Neural crest cell (in vitro differentiated cells): ENCODE results near the gene TMEM203. TPM values are rescaled to one million over a fixed set of nuclear protein-coding genes. Genes with fewer than 3 reads are reported as not detected.
A peak's percentile ranks its signal among the peaks of the same experiment; 100 is the strongest.

Experiments
- DNase-seq: peaks from one replicate; pipeline ENCODE4 v3.0.0; 2021; ENCODE audit warnings: low read depth, mixed read lengths, low spot score
- H3K27ac Mint-ChIP-seq: one replicate; pipeline ENCODE4 v1.8.0; 2021; ENCODE audit warnings: mild to moderate bottlenecking, mixed read lengths; ENCODE audit not compliant: unreplicated experiment
- H3K27me3 Mint-ChIP-seq: 2 replicates; pipeline ENCODE4 v1.8.0; 2021; ENCODE audit warnings: low read depth, mild to moderate bottlenecking, mixed read lengths
- H3K36me3 Mint-ChIP-seq: 2 replicates; pipeline ENCODE4 v1.8.0; 2021; ENCODE audit warnings: low read depth, mild to moderate bottlenecking, mixed read lengths
- H3K4me1 Mint-ChIP-seq: 2 replicates; pipeline ENCODE4 v1.8.0; 2021; ENCODE audit warnings: mixed read lengths
- H3K4me3 Mint-ChIP-seq: one replicate; pipeline ENCODE4 v1.8.0; 2021; ENCODE audit warnings: mild to moderate bottlenecking, mixed read lengths
- H3K9me3 Mint-ChIP-seq: 2 replicates; pipeline ENCODE4 v1.8.0; 2021; ENCODE audit warnings: mixed read lengths
- total RNA-seq: library from RNA; stranded (reverse); gene quantifications from 2 replicates; pipeline ENCODE4 v1.2.1, GENCODE V29; 2021
- TF ChIP-seq, protein P1 (sequence below): fragments of 200-600 bp; sonication (generic); conservative IDR thresholded peaks from 2 replicates; pipeline ENCODE4 v1.5.0; 2021; ENCODE audit warnings: antibody characterized with exemption, mild to moderate bottlenecking

Gene TMEM203
- total RNA-seq, 1 donor from 2014 or later: 49.7 TPM

DNA sequence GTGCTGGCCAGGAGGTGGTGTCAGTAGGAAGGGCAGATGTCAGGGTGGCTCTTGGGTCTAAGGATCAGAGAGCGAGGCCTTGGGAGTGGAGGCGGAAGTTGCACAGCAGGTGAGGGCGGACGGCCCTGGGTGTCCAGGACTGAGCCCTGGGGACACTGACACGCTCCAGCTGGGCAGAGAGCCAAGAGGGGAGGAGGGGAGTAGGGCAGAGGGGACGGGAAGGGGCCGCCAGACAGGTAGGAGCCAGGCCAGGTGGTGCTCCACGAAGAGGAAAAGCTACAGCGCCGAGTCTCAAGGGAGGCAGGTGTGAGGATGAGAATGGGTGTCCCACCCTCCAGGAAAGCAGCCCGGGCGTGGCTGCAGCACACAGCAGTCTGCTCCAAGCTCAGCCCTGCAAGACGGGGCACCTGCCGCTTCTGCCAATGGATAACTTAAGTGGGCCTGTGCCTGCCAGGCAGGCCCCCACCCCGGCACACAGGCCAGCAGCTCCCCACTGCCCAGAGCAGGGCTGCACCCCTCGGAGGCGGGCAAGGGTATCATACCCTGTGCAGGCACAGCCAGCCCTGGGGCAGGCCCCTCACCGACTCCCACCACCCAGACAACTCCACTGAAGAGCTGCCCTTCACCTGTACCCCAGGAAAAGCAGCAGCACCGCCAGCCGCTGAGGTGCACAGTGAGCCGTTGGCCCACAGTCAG lies 9.8 kb downstream of the TMEM203 start:
- Mint-ChIP-seq H3K27ac (no peak overlapping the region), H3K36me3 (no peaks in the 10 kb centered on the region), H3K27me3 (no peaks in the 10 kb centered on the region), H3K9me3 (no peaks in the 10 kb centered on the region), H3K4me3 (peak overlapping the region; percentile 62), H3K4me1 (no peaks in the 10 kb centered on the region)
- no peak for DNase-seq
- TF ChIP-seq, protein P1, sequence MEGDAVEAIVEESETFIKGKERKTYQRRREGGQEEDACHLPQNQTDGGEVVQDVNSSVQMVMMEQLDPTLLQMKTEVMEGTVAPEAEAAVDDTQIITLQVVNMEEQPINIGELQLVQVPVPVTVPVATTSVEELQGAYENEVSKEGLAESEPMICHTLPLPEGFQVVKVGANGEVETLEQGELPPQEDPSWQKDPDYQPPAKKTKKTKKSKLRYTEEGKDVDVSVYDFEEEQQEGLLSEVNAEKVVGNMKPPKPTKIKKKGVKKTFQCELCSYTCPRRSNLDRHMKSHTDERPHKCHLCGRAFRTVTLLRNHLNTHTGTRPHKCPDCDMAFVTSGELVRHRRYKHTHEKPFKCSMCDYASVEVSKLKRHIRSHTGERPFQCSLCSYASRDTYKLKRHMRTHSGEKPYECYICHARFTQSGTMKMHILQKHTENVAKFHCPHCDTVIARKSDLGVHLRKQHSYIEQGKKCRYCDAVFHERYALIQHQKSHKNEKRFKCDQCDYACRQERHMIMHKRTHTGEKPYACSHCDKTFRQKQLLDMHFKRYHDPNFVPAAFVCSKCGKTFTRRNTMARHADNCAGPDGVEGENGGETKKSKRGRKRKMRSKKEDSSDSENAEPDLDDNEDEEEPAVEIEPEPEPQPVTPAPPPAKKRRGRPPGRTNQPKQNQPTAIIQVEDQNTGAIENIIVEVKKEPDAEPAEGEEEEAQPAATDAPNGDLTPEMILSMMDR: no peak

DNA sequence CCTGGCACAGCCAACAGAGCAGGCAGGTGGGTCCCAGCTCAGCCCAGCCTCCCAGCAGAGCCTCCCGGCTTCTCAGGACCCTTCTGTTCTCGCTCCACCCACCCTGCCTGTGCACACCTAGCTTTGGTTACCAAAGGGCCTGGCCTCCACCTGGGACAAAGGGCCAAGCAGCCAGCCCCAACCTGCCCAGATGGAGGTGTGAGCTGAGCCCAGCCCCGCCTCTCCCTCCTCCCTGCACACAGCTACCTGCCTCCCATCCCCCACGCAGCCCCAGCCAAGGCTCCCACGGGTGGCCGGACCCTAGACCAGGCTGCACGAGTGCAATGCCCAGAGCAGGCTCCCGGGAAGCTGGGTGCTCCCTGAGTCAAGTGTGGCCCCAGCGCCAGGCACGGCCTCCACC lies 10.5 kb downstream of the TMEM203 start:
- no peaks in the 10 kb centered on the region for H3K36me3 Mint-ChIP-seq
- DNase-seq: no peak
- no peaks in the 10 kb centered on the region for H3K27me3 Mint-ChIP-seq
- H3K9me3 Mint-ChIP-seq: no peaks in the 10 kb centered on the region
- H3K4me3 Mint-ChIP-seq: no peak overlapping the region
- H3K27ac Mint-ChIP-seq: no peak overlapping the region
- H3K4me1 Mint-ChIP-seq: no peaks in the 10 kb centered on the region
- TF ChIP-seq, protein P1: no peak

DNA sequence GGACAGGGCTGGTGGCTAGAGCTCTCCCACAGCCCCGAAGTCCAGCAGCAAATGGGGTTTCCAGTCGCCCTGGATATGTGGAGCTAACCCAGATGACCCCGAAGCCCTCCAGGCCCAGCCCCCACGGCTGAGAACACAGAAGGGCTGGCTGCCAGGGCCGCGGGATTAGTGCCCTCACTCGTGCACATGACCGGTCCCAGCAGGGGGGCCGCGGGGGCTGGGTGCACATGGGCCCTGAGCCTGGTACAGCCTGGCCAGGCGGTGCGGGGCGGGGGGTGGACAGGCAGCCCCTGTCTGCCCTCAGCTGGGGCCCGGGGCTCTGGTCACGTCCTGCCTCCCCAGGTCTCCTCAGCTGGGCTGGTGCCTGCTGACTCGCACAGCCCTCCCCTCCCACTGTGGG lies 11.1 kb downstream of the TMEM203 start:
- H3K36me3 Mint-ChIP-seq: no peaks in the 10 kb centered on the region
- DNase-seq: no peak
- peaks cover 4% of the 10 kb centered on the region for H3K4me1 Mint-ChIP-seq
- no peak overlapping the region for H3K27ac Mint-ChIP-seq
- H3K9me3 Mint-ChIP-seq: no peaks in the 10 kb centered on the region
- TF ChIP-seq, protein P1: no peak
- no peak overlapping the region for H3K4me3 Mint-ChIP-seq
- H3K27me3 Mint-ChIP-seq: no peaks in the 10 kb centered on the region

DNA sequence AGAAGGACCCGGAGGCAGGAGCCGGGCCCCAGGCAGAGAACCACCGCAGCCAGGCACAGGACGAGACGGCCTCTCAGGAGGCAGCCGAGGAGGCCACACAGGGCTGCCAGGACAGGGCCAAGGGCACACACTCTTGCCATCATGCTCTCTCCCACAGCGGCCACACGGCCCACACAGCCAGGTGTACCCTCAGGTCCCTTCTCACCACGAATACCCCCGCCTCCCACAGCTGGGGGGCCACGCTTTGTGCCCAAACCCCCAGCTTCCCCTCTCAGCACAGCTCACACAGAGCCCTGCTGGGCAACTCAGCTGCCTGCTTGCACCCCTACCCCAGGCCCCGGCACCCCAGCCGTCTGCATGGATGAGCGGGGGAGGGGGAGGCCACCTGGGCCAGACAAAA lies 11.7 kb downstream of the TMEM203 start:
- Mint-ChIP-seq H3K27me3 (no peaks in the 10 kb centered on the region), H3K27ac (no peak overlapping the region), H3K4me3 (peak overlapping the region; percentile 54), H3K4me1 (peaks cover 10% of the 10 kb centered on the region), H3K36me3 (no peaks in the 10 kb centered on the region), H3K9me3 (no peaks in the 10 kb centered on the region)
- TF ChIP-seq, protein P1: no peak
- DNase-seq: no peak

GRCh38 chr9:137192859-137193258 lies 12.6 kb downstream of the TMEM203 start:
- no peak for DNase-seq
- no peaks in the 10 kb centered on the region for H3K36me3 Mint-ChIP-seq
- TF ChIP-seq, protein P1: no peak
- no peak overlapping the region for H3K4me3 Mint-ChIP-seq
- H3K27ac Mint-ChIP-seq: no peak overlapping the region
- H3K4me1 Mint-ChIP-seq: peaks cover 10% of the 10 kb centered on the region
- no peaks in the 10 kb centered on the region for H3K9me3 Mint-ChIP-seq
- H3K27me3 Mint-ChIP-seq: no peaks in the 10 kb centered on the region
